ENCODE results near the gene JAG1.

The JAG1 gene

DNA sequence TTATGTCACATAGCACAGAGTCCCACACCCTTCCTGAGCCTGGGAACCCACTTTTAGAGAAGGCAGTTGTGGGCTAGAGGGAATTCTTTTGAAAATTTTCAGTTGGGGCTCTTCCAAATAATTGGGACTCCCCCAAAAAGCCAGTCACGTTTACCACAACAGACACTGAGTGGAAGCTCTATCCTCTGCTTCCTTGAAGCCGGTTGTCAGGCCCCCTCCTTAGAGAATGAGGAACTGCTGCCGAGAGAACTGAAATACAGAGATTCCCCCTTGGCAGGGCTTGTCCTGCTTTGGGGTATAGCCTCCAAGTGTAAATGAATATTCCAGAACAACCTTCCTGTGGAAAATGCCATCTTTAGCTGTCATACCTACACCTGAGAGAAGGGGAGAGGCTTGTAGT is 2.7 kb upstream of the JAG1 start:
- H3K4me3 ChIP-seq (ENCODE audit: control insufficient read depth, low read depth, low read length): no peak overlapping the region
- no peak for DNase-seq (ENCODE audit: low read depth)
- TF ChIP-seq, protein P1, sequence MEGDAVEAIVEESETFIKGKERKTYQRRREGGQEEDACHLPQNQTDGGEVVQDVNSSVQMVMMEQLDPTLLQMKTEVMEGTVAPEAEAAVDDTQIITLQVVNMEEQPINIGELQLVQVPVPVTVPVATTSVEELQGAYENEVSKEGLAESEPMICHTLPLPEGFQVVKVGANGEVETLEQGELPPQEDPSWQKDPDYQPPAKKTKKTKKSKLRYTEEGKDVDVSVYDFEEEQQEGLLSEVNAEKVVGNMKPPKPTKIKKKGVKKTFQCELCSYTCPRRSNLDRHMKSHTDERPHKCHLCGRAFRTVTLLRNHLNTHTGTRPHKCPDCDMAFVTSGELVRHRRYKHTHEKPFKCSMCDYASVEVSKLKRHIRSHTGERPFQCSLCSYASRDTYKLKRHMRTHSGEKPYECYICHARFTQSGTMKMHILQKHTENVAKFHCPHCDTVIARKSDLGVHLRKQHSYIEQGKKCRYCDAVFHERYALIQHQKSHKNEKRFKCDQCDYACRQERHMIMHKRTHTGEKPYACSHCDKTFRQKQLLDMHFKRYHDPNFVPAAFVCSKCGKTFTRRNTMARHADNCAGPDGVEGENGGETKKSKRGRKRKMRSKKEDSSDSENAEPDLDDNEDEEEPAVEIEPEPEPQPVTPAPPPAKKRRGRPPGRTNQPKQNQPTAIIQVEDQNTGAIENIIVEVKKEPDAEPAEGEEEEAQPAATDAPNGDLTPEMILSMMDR (conservative IDR thresholded peaks at IDR 0.05; ENCODE audit: control insufficient read depth, insufficient read depth, low read depth, low read length): no peak

DNA sequence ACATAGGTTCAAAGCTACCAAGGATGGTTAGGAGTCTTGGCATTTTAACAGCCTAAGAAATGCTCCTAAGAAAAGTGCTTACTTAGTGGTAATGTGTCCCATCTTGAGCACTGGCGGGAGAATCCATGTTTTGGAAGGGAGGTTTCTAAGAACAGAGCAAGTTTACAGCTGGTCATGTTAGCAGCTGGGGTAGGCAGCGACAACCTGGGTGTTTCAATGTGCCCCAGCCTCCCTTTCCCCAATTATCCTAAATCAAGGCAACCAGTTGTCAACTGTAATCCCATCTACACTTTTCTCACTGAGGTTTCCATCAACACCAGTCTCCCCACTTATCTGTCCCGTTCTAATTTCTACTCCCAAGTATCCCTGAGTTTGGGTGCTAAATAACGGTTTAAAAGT is 1.6 kb upstream of the JAG1 start:
- no peak overlapping the region for H3K4me3 ChIP-seq (ENCODE audit: control insufficient read depth, low read depth, low read length)
- TF ChIP-seq, protein P1 (conservative IDR thresholded peaks at IDR 0.05; ENCODE audit: control insufficient read depth, insufficient read depth, low read depth, low read length): no peak
- no peak for DNase-seq (ENCODE audit: low read depth)

DNA sequence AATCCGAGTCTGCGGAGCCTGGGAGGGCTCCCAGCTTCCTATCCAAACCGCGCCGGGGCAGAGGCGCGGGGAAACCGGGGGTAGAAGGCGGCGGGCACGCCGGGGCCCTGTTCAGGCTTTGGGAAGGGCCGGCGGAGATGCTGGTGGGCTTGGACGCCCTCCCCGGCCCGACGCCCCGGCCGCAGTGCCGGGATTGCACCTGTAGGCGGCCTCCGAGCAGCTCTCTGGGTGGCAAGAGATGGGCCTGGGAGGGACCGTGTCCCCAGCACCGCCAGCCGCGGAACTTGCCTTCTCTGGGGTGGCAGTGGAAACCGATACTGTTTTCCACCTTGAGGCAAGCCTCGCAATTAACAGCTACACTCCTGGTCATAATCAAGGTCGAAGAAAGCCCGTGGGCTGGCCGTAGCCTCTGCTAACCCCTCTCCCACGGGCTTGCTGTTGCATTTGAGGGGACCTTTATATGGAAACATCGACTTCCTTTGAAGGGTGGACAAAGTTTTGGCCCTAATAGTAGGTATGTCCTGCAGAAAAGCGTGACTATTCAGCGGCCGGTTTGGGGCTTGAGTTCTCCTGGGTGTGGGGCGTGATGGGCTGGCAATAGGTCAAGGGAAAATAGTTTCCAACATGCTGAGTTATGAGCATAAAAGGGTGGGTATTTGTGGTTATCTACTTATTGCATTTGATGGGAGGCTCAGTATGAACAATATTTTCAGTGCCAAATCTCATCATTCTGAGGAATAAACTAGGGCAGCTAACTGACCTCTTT is 1.1 kb upstream of the JAG1 start:
- TF ChIP-seq, protein P1 (conservative IDR thresholded peaks at IDR 0.05; ENCODE audit: control insufficient read depth, insufficient read depth, low read depth, low read length): peak; percentile 59
- DNase-seq (ENCODE audit: low read depth): peak; percentile 49

DNA sequence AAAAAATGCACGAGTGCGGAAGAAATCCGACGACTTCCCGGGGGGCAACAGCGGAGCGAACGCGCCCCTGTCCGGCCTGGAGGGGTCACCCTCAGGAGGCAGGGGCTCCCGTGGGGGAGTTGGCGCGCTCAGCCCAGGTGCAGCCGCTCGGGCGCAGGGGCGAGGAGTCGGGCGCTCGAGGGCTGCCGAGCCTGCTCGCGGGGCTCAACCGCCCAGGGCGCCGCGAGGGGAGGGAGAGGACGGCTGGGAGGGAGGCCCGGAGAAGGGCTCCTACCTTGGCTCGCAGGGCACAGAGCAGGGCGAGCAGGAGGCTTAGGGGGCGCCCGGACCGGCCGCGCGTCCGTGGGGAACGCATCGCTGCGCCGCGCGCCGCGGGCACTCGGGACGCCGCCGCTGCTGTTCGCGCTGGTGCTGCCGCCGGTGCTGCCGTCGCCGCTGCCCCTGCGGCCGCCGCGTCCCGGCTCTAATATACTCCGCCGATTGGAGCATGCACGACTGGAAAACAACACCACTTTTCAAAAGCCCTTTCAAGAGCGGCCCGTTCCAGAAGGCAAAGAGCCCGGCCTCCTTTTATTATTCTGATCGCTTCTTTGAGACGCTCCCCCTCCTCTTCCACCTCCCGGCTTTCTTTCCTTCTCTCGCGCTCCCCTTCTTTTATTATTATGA is 490 bp downstream of the JAG1 start:
- peak overlapping the region; percentile 60 for H3K4me3 ChIP-seq (ENCODE audit: control insufficient read depth, low read depth, low read length)
- DNase-seq (ENCODE audit: low read depth): no peak
- TF ChIP-seq, protein P1 (conservative IDR thresholded peaks at IDR 0.05; ENCODE audit: control insufficient read depth, insufficient read depth, low read depth, low read length): no peak

More for the DNA sequence above, 1.1 kb upstream of the JAG1 start:
- H3K4me3 ChIP-seq (ENCODE audit: control insufficient read depth, low read depth, low read length): peak overlapping the region; percentile 60

DNA sequence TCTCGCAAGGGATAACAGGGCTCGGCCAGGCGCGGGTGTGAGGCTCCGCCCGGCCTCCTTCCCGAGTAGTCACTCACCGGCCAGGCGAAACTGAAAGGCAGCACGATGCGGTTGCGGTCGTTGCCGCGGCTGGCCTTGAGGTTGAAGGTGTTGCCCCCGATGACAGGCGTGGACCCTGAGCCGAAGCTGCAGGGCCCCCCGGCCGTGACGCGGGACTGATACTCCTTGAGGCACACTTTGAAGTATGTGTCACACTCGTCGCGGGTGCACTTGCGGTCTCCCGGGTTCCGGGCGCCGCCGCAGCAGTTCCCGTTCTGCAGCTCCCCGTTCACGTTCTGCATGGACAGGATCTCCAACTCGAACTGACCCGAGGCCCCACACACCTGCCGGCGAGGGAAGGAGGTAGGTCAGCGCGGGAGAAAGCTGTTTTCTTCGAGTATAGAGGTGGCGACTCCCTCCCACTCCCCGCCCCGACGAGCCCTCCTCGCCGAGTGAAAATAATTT is 1.1 kb downstream of the JAG1 start:
- peak overlapping the region; percentile 60 for H3K4me3 ChIP-seq (ENCODE audit: control insufficient read depth, low read depth, low read length)
- TF ChIP-seq, protein P1 (conservative IDR thresholded peaks at IDR 0.05; ENCODE audit: control insufficient read depth, insufficient read depth, low read depth, low read length): no peak
- peak; percentile 66 for DNase-seq (ENCODE audit: low read depth)

DNA sequence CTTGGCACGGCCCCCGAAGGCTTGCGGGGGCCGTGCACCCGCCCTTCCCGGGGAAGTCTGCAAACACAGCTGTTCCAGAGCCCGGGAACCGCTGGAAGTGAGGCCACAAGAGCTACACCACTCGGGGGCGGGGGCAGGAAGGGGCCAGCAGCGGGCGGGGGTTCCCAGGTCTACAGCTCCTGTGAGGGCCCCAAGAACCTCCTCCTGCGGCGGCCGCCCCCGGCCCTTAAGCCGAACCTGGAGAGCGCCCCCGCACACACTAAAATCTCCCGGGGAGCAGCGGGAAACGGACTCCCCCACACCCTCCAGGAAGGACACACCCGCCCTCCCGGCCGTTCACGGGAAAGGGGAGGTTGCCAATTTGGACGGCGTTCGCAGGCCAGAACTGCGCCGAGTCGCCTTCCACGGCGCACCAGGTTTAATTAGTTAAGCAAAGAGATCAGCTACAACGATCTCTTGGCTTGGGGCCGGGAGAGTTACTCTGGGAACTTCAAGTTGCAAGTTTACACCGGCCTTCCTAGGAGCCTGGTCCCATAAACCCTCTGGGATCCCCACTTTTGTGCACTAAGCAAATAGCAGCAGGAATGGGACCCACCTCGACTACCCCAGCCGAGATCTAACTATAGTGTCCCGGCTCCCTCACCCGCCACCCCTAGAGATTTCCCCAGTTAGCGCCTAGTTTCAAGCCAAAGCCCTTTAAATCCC is 1.7 kb downstream of the JAG1 start:
- DNase-seq (ENCODE audit: low read depth): peak; percentile 67
- TF ChIP-seq, protein P1 (conservative IDR thresholded peaks at IDR 0.05; ENCODE audit: control insufficient read depth, insufficient read depth, low read depth, low read length): no peak
- H3K4me3 ChIP-seq (ENCODE audit: control insufficient read depth, low read depth, low read length): peak overlapping the region; percentile 60

All from fibroblast of mammary gland (primary cell).